Measurements from ENCODE around the gene PTPN20. TPM values are rescaled to one million over a fixed set of nuclear protein-coding genes. Genes with fewer than 3 reads are reported as not detected.
"Not testable (repeated sequence)": the region's sequence is repeated elsewhere in the genome, so short reads cannot be mapped to it uniquely, and the experiment has no call there.

The PTPN20 gene
- 1 to 10 TPM in 1 of 2 donors, under 1 TPM in 1; 0.99 to 1.1 TPM for total RNA-seq

GRCh38 chr10:46911144-46911876, at the start of gene PTPN20:
TSS of gene PTPN20 (plus strand) at chr10:46911428. CDS start at chr10:46932500, 21,072 bp downstream.
- H3K27ac Mint-ChIP-seq; H3K4me1 Mint-ChIP-seq (ENCODE audit: low read depth); H3K9me3 Mint-ChIP-seq; H3K36me3 Mint-ChIP-seq (ENCODE audit: insufficient read depth in 2 of 2); H3K27me3 Mint-ChIP-seq (ENCODE audit: low read depth): not testable (repeated sequence)
- ATAC-seq (replicated peaks in 1 of 2) (peak; percentile 69 to 71), DNase-seq (peak in 1 of 2 donors; percentile 11)
- H3K4me3 Mint-ChIP-seq, result peak within 1 kb of the TSS; percentile 47 to 61

DNA sequence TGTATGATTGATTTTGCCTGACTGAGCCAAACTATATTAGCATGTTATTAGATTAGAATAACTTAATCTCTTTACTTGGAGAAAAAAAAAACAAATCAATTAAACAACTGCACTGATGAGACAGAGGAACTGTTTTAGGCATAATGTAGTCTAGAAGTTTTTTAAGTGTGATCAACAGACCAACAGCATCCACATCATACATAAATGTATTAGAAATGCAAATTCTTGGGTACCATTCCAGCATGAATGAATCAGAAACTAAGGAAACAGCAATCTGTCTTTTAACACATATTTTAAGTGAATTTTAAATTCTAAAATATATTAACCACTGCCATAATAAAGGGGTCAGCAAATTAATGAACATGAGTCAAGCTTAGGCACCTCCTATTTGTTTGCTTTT, 41.5 kb upstream of the PTPN20 start:
- H3K4me1 Mint-ChIP-seq (ENCODE audit: low read depth); DNase-seq; H3K9me3 Mint-ChIP-seq; H3K4me3 Mint-ChIP-seq; H3K36me3 Mint-ChIP-seq (ENCODE audit: insufficient read depth in 2 of 2); ATAC-seq (replicated peaks in 1 of 2); H3K27ac Mint-ChIP-seq; H3K27me3 Mint-ChIP-seq (ENCODE audit: low read depth): not testable (repeated sequence)

DNA sequence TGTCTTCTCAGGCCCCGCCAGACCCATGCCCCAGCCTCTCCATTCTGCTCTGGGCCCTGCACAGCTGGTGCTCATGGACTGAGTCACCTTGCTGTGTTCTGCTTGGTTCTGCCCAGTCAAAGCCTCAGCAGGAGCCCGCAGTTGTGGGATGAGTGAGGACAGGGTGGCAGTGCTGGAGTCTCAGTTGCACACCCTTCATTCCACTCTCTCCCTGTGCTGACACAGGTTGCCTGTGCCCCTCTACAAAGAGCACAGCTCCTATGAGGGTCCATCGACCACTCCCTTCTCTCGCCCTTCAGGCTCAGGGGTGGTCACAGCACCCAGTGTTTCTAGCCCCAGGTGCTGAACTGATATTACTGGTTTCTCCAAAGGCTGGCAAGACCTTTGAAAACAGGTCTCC, 39.6 kb upstream of the PTPN20 start:
- H3K36me3 Mint-ChIP-seq (ENCODE audit: insufficient read depth in 2 of 2); H3K4me1 Mint-ChIP-seq (ENCODE audit: low read depth); H3K4me3 Mint-ChIP-seq: not testable (repeated sequence)

GRCh38 chr10:46875304-46875703, 35.9 kb upstream of the PTPN20 start:
- H3K36me3 Mint-ChIP-seq (ENCODE audit: insufficient read depth in 2 of 2); H3K4me3 Mint-ChIP-seq; H3K27ac Mint-ChIP-seq; H3K4me1 Mint-ChIP-seq (ENCODE audit: low read depth); H3K27me3 Mint-ChIP-seq (ENCODE audit: low read depth); DNase-seq; H3K9me3 Mint-ChIP-seq; ATAC-seq (replicated peaks in 1 of 2): not testable (repeated sequence)

More for the DNA sequence above, 39.6 kb upstream of the PTPN20 start:
- H3K27ac Mint-ChIP-seq; ATAC-seq (replicated peaks in 1 of 2); DNase-seq; H3K27me3 Mint-ChIP-seq (ENCODE audit: low read depth); H3K9me3 Mint-ChIP-seq: not testable (repeated sequence)

GRCh38 chr10:46876773-46877172, 34.5 kb upstream of the PTPN20 start:
- not testable (repeated sequence) for H3K27me3 Mint-ChIP-seq (ENCODE audit: low read depth); DNase-seq; H3K4me3 Mint-ChIP-seq; H3K27ac Mint-ChIP-seq; ATAC-seq (replicated peaks in 1 of 2); H3K9me3 Mint-ChIP-seq; H3K36me3 Mint-ChIP-seq (ENCODE audit: insufficient read depth in 2 of 2); H3K4me1 Mint-ChIP-seq (ENCODE audit: low read depth)

- H3K4me3 Mint-ChIP-seq; H3K27me3 Mint-ChIP-seq (ENCODE audit: low read depth); H3K4me1 Mint-ChIP-seq (ENCODE audit: low read depth); DNase-seq; H3K27ac Mint-ChIP-seq; H3K9me3 Mint-ChIP-seq; ATAC-seq (replicated peaks in 1 of 2); H3K36me3 Mint-ChIP-seq (ENCODE audit: insufficient read depth in 2 of 2): not testable (repeated sequence)
These were observed 32.5 kb upstream of the PTPN20 start for GRCh38 chr10:46878761-46879160.

DNA sequence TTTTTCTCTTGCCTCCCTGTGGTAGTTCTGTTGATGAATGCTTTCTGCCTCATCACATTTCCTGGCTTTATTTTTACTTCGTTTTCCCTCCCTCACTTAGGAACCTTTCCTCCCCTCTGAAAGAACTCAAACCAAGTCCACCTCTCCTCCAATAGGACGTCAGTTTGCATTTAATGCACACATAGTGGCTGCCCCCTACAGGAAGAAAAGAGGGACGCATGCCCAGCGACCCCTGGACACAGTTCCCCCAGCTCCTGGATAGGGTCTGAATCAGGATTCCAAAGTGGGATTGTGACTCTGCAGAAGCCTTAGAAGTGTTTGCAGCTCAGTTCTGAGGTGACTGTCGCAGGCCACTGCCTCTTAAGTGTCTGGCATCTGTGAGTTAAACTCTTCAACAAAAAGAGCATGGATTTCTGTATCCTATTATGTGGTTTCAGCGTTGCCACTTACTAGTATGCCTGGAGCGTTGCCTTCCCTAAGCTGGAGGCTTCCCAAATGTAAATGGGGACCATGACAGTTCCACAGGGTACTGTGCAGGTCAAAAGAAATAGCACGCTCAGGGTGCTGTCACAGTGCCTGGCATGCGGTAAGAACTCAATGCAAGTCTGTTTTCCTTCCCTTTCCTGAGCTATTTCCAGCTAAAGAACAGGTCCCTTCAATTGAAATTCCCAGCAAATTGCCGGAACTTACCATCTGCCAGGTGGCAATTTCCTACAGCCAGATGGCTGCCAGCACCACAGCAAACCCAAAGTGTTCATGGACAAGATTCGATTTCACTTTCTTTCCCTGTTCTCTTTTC, 20.2 kb upstream of the PTPN20 start:
- not testable (repeated sequence) for H3K4me3 Mint-ChIP-seq; H3K9me3 Mint-ChIP-seq; H3K27me3 Mint-ChIP-seq (ENCODE audit: low read depth); H3K36me3 Mint-ChIP-seq (ENCODE audit: insufficient read depth in 2 of 2); H3K4me1 Mint-ChIP-seq (ENCODE audit: low read depth); H3K27ac Mint-ChIP-seq; ATAC-seq (replicated peaks in 1 of 2)
- DNase-seq, result peak; percentile 13 to 30

GRCh38 chr10:46896762-46897692, 14.2 kb upstream of the PTPN20 start:
- H3K9me3 Mint-ChIP-seq; H3K4me1 Mint-ChIP-seq (ENCODE audit: low read depth); DNase-seq; H3K27ac Mint-ChIP-seq; H3K4me3 Mint-ChIP-seq; H3K36me3 Mint-ChIP-seq (ENCODE audit: insufficient read depth in 2 of 2); ATAC-seq (replicated peaks in 1 of 2); H3K27me3 Mint-ChIP-seq (ENCODE audit: low read depth): not testable (repeated sequence)

DNA sequence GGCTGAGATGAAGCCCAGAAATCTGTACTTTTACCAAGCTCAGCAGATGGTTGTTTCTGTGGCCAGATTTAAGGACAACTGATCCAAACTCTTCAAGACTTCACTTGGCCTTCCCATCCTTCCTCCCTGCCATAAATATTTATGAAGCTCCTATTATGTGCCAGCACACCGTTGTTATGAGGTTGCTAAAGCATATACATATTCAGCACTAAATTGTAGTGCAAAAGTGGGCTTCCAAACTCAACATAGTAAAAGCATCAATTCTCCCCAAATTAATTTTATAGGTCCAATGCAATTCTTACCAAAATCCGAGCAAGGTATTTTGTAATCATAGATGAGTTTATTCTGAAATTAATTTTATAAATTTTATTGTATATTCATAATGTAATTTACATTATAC, 10.0 kb upstream of the PTPN20 start:
- not testable (repeated sequence) for DNase-seq; H3K9me3 Mint-ChIP-seq; ATAC-seq (replicated peaks in 1 of 2); H3K27me3 Mint-ChIP-seq (ENCODE audit: low read depth); H3K36me3 Mint-ChIP-seq (ENCODE audit: insufficient read depth in 2 of 2); H3K4me3 Mint-ChIP-seq; H3K4me1 Mint-ChIP-seq (ENCODE audit: low read depth); H3K27ac Mint-ChIP-seq

- H3K9me3 Mint-ChIP-seq; H3K27me3 Mint-ChIP-seq (ENCODE audit: low read depth); H3K4me1 Mint-ChIP-seq (ENCODE audit: low read depth); H3K27ac Mint-ChIP-seq; H3K36me3 Mint-ChIP-seq (ENCODE audit: insufficient read depth in 2 of 2); H3K4me3 Mint-ChIP-seq; ATAC-seq (replicated peaks in 1 of 2); DNase-seq: not testable (repeated sequence)
These were observed 7.4 kb upstream of the PTPN20 start for GRCh38 chr10:46903874-46904273.

- not testable (repeated sequence) for H3K4me3 Mint-ChIP-seq; DNase-seq; H3K9me3 Mint-ChIP-seq; H3K36me3 Mint-ChIP-seq (ENCODE audit: insufficient read depth in 2 of 2); ATAC-seq (replicated peaks in 1 of 2); H3K27ac Mint-ChIP-seq; H3K27me3 Mint-ChIP-seq (ENCODE audit: low read depth); H3K4me1 Mint-ChIP-seq (ENCODE audit: low read depth)
These were observed 4.9 kb upstream of the PTPN20 start for GRCh38 chr10:46906359-46906758.

DNA sequence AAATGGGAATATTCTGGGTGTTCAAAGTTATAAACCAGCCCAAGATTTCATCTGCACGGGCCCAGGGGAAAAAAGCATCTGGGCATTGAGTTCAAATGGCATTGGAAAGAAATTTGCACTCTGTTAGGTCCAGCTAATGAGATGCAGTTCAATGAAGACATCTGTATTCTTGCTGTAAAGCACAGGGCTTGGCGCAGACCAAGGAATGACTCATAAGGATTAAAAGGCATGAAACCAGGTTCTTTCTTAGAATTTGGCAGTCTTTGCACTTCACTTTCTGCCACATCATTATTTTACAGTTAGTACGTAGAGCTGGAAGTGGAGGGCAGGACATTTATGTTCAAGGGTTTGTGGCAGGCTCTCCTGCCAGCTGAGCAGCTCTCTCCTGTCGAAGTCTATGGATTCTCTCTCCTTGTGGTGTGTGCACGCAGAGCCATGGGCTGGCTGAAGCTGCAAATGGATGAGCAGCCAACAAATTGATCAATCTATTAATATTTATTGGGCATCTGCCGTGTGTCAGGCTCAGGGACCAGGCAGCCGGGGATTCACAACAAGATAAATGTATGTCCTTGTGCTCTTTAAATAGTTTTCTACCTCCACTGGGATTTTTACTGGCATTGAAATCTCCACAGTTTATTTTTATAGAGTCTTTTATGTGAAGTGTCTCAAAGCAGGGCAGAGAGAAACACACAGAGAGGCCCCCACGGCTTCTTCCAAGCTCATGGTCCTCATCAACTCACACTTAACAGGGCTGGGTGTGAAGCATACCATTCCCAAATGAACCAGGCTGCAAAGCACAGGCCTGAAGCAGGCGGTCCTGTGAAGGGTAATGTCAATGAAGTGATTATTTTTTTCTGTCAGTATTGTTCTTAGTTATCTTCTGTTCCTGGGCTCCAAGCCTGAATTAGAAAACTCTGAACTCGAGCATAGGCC, 3.8 kb upstream of the PTPN20 start:
- peak; percentile 73 to 74 for ATAC-seq (replicated peaks in 1 of 2)

More for the DNA sequence above, 3.8 kb upstream of the PTPN20 start:
- H3K4me1 Mint-ChIP-seq (ENCODE audit: low read depth); H3K36me3 Mint-ChIP-seq (ENCODE audit: insufficient read depth in 2 of 2); H3K4me3 Mint-ChIP-seq; H3K27me3 Mint-ChIP-seq (ENCODE audit: low read depth); H3K27ac Mint-ChIP-seq; DNase-seq; H3K9me3 Mint-ChIP-seq: not testable (repeated sequence)

Measured in activated T-cell treated with anti-CD3 and anti-CD28 coated beads, Interleukin-2, amount 50 U/mL, for 72 hours (primary cell).